Activated CD4-positive, CD25-positive, alpha-beta regulatory T cell (primary cell): ENCODE results near the gene IDI2.

Source experiments
- DNase-seq, 4 experiments: peaks; one replicate each; lab custom pipeline; 2025; lab: John Stamatoyannopoulos, UW

IDI2 gene

GRCh38 chr10:980468-981093, 45.1 kb downstream of the IDI2 start:
- DNase-seq: no peak

GRCh38 chr10:978826-979421, 46.7 kb downstream of the IDI2 start:
- DNase-seq: no peak

GRCh38 chr10:976316-976715, 49.3 kb downstream of the IDI2 start:
- DNase-seq: no peak

GRCh38 chr10:974785-975074, 50.9 kb downstream of the IDI2 start:
- no peak for DNase-seq

- DNase-seq: no peak
These were observed 51.4 kb downstream of the IDI2 start for GRCh38 chr10:974038-974784.

GRCh38 chr10:972763-973162, 52.9 kb downstream of the IDI2 start:
- no peak for DNase-seq

- DNase-seq: no peak
These were observed 54.0 kb downstream of the IDI2 start for GRCh38 chr10:971613-972012.

- no peak for DNase-seq
These were observed 54.5 kb downstream of the IDI2 start for GRCh38 chr10:971150-971542.

GRCh38 chr10:970311-971149, 55.1 kb downstream of the IDI2 start:
- no peak for DNase-seq

- DNase-seq: no peak
These were observed 56.0 kb downstream of the IDI2 start for GRCh38 chr10:969473-970150.
